Cardiac muscle cell (in vitro differentiated cells and primary cell): ENCODE measurements around the gene SRL. TPM values are rescaled to one million over a fixed set of nuclear protein-coding genes. Genes with fewer than 3 reads are reported as not detected.

ENCODE experiments used
- DNase-seq, 2 donors: peaks; one replicate each; pipeline versions ENCODE4 v3.0.0 to v3.0.0-alpha.2; 2010 to 2017; ENCODE audit warnings: low read depth in 1 of 2, low spot score in 1 of 2
- H3K27ac ChIP-seq: fragments of 200-600 bp; sonication (generic); 2 replicates; pipeline ENCODE4 v1.5.1; 2016
- H3K27me3 ChIP-seq: fragments of 200-600 bp; sonication (generic); 2 replicates; pipeline ENCODE4 v1.6.0; 2016; ENCODE audit warnings: control low read depth
- H3K36me3 ChIP-seq: fragments of 200-600 bp; sonication (generic); 2 replicates; pipeline ENCODE4 v1.5.1; 2016; ENCODE audit warnings: control low read depth
- H3K4me1 ChIP-seq: fragments of 200-600 bp; sonication (generic); 2 replicates; pipeline ENCODE4 v1.8.1; 2017; ENCODE audit warnings: low read depth, mild to moderate bottlenecking, mixed run types
- H3K4me3 ChIP-seq: fragments of 200-600 bp; sonication (generic); 2 replicates; pipeline ENCODE4 v1.5.1; 2016; ENCODE audit warnings: mild to moderate bottlenecking
- H3K9me3 ChIP-seq: fragments of 200-600 bp; sonication (generic); 2 replicates; pipeline ENCODE4 v1.5.1; 2017; ENCODE audit warnings: low read depth, mild to moderate bottlenecking, control low read depth
- CTCF ChIP-seq: IDR thresholded peaks from 2 replicates; pipeline ENCODE4 v1.5.1; 2012; ENCODE audit warnings: low read depth, mild to moderate bottlenecking, low read length
- polyA plus RNA-seq: library from polyadenylated mRNA; unstranded; fragments of >200 nt; fragmentation: Nextera tagmentation; extraction: Ambion mirVana; gene quantifications from 2 replicates; pipeline ENCODE4 v1.2.1, GENCODE V29; 2016
- total RNA-seq: library from RNA; depleted of rRNA; stranded (reverse); fragments of >200 nt; gene quantifications from 2 replicates; pipeline ENCODE4 v1.2.3, GENCODE V29; 2016

SRL gene
- total and polyA plus RNA-seq, 2 experiments from 2014 or later, result 45.9 to 51.1 TPM

DNA sequence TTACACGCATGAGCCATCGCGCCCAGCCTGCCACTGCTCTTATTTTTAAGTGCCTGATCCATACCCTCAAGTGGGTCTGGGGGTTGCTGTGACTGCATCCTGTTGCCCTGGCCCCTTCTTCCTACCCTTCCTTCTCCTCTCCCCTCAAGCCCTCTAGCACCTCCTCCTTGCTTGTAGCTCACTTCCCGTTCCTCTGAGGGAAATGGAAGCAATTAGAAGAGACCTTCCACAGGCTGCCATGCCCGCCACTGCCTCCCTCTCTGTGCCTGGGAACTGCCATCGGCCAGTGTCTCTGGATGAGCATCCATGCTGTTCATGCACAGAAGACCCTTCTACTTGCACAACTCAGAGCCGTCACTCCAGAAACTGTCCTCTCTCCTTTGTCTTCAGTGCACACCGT lies 41.6 kb upstream of the SRL start:
- Histone ChIP-seq H3K4me3 (no peak overlapping the region), H3K27me3 (no peaks in the 10 kb centered on the region), H3K27ac (no peak overlapping the region), H3K4me1 (no peaks in the 10 kb centered on the region), H3K9me3 (no peaks in the 10 kb centered on the region), H3K36me3 (no peaks in the 10 kb centered on the region)
- no peak for DNase-seq
- no peak for TF ChIP-seq CTCF

- DNase-seq, result no peak
- H3K27me3 ChIP-seq, result no peaks in the 10 kb centered on the region
- H3K27ac ChIP-seq, result no peak overlapping the region
- TF ChIP-seq CTCF, result no peak
- H3K4me1 ChIP-seq, result no peaks in the 10 kb centered on the region
- no peak overlapping the region for H3K4me3 ChIP-seq
- no peaks in the 10 kb centered on the region for H3K9me3 ChIP-seq
- no peaks in the 10 kb centered on the region for H3K36me3 ChIP-seq
Measured at GRCh38 chr16:4280625-4281024, 38.7 kb upstream of the SRL start.

- H3K9me3 ChIP-seq, result no peaks in the 10 kb centered on the region
- H3K4me3 ChIP-seq, result no peak overlapping the region
- H3K27ac ChIP-seq, result peak overlapping the region; percentile 9
- no peaks in the 10 kb centered on the region for H3K27me3 ChIP-seq
- no peaks in the 10 kb centered on the region for H3K4me1 ChIP-seq
- TF ChIP-seq CTCF, result no peak
- DNase-seq, result no peak
- H3K36me3 ChIP-seq, result no peaks in the 10 kb centered on the region
Measured at GRCh38 chr16:4277987-4278513, 36.2 kb upstream of the SRL start.

- no peaks in the 10 kb centered on the region for H3K36me3 ChIP-seq
- H3K4me3 ChIP-seq, result no peak overlapping the region
- H3K4me1 ChIP-seq, result peaks cover 2% of the 10 kb centered on the region
- DNase-seq, result no peak
- no peaks in the 10 kb centered on the region for H3K9me3 ChIP-seq
- H3K27ac ChIP-seq, result no peak overlapping the region
- H3K27me3 ChIP-seq, result no peaks in the 10 kb centered on the region
- TF ChIP-seq CTCF, result no peak
Measured at GRCh38 chr16:4275861-4276260, 34.0 kb upstream of the SRL start.

DNA sequence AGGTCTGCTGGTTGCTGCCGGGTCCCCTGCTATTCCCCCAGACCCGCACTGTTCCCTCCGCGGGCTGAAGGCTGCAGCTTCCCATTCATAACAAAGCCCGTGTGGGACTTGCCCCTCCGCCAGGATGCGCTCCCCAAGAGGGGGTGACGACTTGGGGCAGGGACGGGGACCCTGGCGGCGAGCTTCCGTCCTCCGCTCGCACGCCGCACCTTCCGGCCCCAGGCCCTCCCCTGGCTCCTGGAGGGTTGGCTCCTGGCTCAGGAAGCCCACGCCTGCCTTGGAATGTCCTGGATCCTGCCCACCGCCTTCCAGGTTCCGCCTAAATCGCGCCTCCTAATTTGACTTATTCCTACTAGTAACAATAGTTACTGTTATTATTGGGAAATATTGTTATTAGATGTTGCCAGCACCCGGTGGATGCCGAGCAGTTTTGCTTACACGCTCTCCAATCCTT lies 32.0 kb upstream of the SRL start:
- no peaks in the 10 kb centered on the region for H3K27me3 ChIP-seq
- peak; percentile 61 to 64 for DNase-seq
- H3K9me3 ChIP-seq, result no peaks in the 10 kb centered on the region
- peaks cover 6% of the 10 kb centered on the region for H3K4me1 ChIP-seq
- peak overlapping the region; percentile 85 for H3K27ac ChIP-seq
- peak overlapping the region; percentile 93 for H3K4me3 ChIP-seq
- H3K36me3 ChIP-seq, result no peaks in the 10 kb centered on the region
- peak; percentile 35 for TF ChIP-seq CTCF
